ENCODE data around the gene SDSL.

Gene SDSL

GRCh38 chr12:113424456-113424855, 2.3 kb downstream of the SDSL start:
- no peak for DNase-seq (ENCODE audit: low spot score)
- TF ChIP-seq CTCF (IDR thresholded peaks at IDR 0.05; ENCODE audit: extremely low read depth, missing control alignments) = no peak

GRCh38 chr12:113424915-113425823, 3.0 kb downstream of the SDSL start:
- peak; percentile 67 for TF ChIP-seq CTCF (IDR thresholded peaks at IDR 0.05; ENCODE audit: extremely low read depth, missing control alignments)
- DNase-seq (ENCODE audit: low spot score) = peak; percentile 69

- no peak for TF ChIP-seq CTCF (IDR thresholded peaks at IDR 0.05; ENCODE audit: extremely low read depth, missing control alignments)
- peak; percentile 36 for DNase-seq (ENCODE audit: low spot score)
These were observed 3.8 kb downstream of the SDSL start for GRCh38 chr12:113425960-113426453.

- DNase-seq (ENCODE audit: low spot score) = no peak
- TF ChIP-seq CTCF (IDR thresholded peaks at IDR 0.05; ENCODE audit: extremely low read depth, missing control alignments) = no peak
These were observed 5.7 kb downstream of the SDSL start for GRCh38 chr12:113427882-113428281.

- no peak for DNase-seq (ENCODE audit: low spot score)
These were observed 6.3 kb downstream of the SDSL start for GRCh38 chr12:113428482-113428881.

GRCh38 chr12:113432986-113433385, 10.8 kb downstream of the SDSL start:
- no peak for DNase-seq (ENCODE audit: low spot score)
- no peak for TF ChIP-seq CTCF (IDR thresholded peaks at IDR 0.05; ENCODE audit: extremely low read depth, missing control alignments)

More at GRCh38 chr12:113428482-113428881, 6.3 kb downstream of the SDSL start:
- TF ChIP-seq CTCF (IDR thresholded peaks at IDR 0.05; ENCODE audit: extremely low read depth, missing control alignments) = no peak

GRCh38 chr12:113435367-113435766, 13.2 kb downstream of the SDSL start:
- TF ChIP-seq CTCF (IDR thresholded peaks at IDR 0.05; ENCODE audit: extremely low read depth, missing control alignments) = no peak
- no peak for DNase-seq (ENCODE audit: low spot score)

Measured in GM20000 (cell line).